Smooth muscle cell (in vitro differentiated cells): ENCODE measurements around the gene MGAT5. TPM values are rescaled to one million over a fixed set of nuclear protein-coding genes. Genes with fewer than 3 reads are reported as not detected.

Experiments used
- DNase-seq: peaks from one replicate; lab custom pipeline; 2025; ENCODE audit not compliant: unreplicated experiment; lab: John Stamatoyannopoulos, UW
- H2AFZ ChIP-seq: fragments of 200-600 bp; sonication (generic); 2 replicates; pipeline ENCODE4 v1.6.0; 2016; ENCODE audit warnings: antibody characterized with exemption, low read depth, mild to moderate bottlenecking
- H3F3A ChIP-seq: fragments of 200-600 bp; sonication (generic); 2 replicates; pipeline ENCODE4 v1.6.0; 2017; ENCODE audit warnings: antibody characterized with exemption, low read depth
- H3K27ac ChIP-seq: fragments of 200-600 bp; sonication (generic); 2 replicates; pipeline ENCODE4 v1.5.1; 2016; ENCODE audit warnings: low read depth, mild to moderate bottlenecking
- H3K27me3 ChIP-seq: fragments of 200-600 bp; sonication (generic); 2 replicates; pipeline ENCODE4 v1.6.1; 2016; ENCODE audit warnings: low read depth, mild to moderate bottlenecking
- H3K36me3 ChIP-seq: fragments of 200-600 bp; sonication (generic); 2 replicates; pipeline ENCODE4 v1.5.1; 2016; ENCODE audit warnings: low read depth
- H3K4me1 ChIP-seq: fragments of 200-600 bp; sonication (generic); 2 replicates; pipeline ENCODE4 v1.5.1; 2016; ENCODE audit warnings: low read depth
- H3K4me2 ChIP-seq: fragments of 200-600 bp; sonication (generic); 2 replicates; pipeline ENCODE4 v1.6.0; 2016; ENCODE audit warnings: mild to moderate bottlenecking
- H3K4me3 ChIP-seq: fragments of 200-600 bp; sonication (generic); 2 replicates; pipeline ENCODE4 v1.5.1; 2016; ENCODE audit warnings: mild to moderate bottlenecking
- H3K79me2 ChIP-seq: fragments of 200-600 bp; sonication (generic); 2 replicates; pipeline ENCODE4 v1.6.0; 2016; ENCODE audit warnings: low read depth, mild to moderate bottlenecking
- H3K9ac ChIP-seq: fragments of 200-600 bp; sonication (generic); 2 replicates; pipeline ENCODE4 v1.6.0; 2016; ENCODE audit warnings: low read depth
- H3K9me3 ChIP-seq: fragments of 200-600 bp; sonication (generic); replicated peaks from 2 replicates; pipeline ENCODE4 v1.5.1; 2016; ENCODE audit warnings: low read depth
- H4K20me1 ChIP-seq: fragments of 200-600 bp; sonication (generic); 2 replicates; pipeline ENCODE4 v1.6.0; 2016; ENCODE audit warnings: low read depth
- CTCF ChIP-seq: fragments of 200-600 bp; sonication (generic); IDR thresholded peaks from 2 replicates; pipeline ENCODE4 v1.5.1; 2017; ENCODE audit warnings: borderline replicate concordance, mild to moderate bottlenecking, antibody characterized with exemption; ENCODE audit not compliant: insufficient read depth, poor library complexity, severe bottlenecking
- WGBS: methylation state at CpG from one replicate; pipeline ENCODE4 v1.1.7; 2016; ENCODE audit warnings: low lambda C conversion rate; 5-methylcytosine and 5-hydroxymethylcytosine counted together
- polyA plus RNA-seq: library from polyadenylated mRNA; unstranded; fragments of >200 nt; fragmentation: Nextera tagmentation; extraction: Ambion mirVana; gene quantifications from 2 replicates; pipeline ENCODE4 v1.2.1, GENCODE V29; 2016
- total RNA-seq: library from RNA; depleted of rRNA; stranded (reverse); fragments of >200 nt; gene quantifications from 2 replicates; pipeline ENCODE4 v1.2.3, GENCODE V29; 2014

The MGAT5 gene
- total and polyA plus RNA-seq, 2 experiments from 2014 or later = 4.5 to 33.8 TPM

DNA sequence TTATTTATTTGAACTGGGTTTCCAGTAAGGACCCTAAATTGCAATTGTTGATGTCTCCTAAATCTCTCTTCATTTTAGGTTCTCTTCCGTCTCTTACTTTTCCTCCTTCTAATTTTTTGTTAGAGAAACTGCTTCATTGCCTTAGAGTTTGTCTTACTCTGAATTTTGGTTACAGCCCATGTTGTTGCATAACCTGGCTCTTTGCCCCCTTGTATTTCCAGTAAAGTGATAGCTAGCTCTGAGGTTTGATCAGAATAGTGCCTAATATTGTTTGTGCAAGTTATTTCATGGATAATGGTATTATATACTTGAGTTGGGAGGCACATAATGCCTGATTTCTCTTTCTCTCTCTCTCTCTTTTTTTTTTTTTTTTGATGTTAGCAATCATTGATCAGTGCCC lies 71.8 kb downstream of the MGAT5 start:
- Histone ChIP-seq H2AFZ (no peak overlapping the region), H3K27ac (no peak overlapping the region), H3K36me3 (no peaks in the 10 kb centered on the region), H3F3A (no peaks in the 10 kb centered on the region), H3K4me2 (no peak overlapping the region), H3K27me3 (no peaks in the 10 kb centered on the region), H3K4me1 (no peaks in the 10 kb centered on the region), H4K20me1 (peaks cover 2% of the 10 kb centered on the region), H3K4me3 (no peak overlapping the region), H3K79me2 (no peaks in the 10 kb centered on the region), H3K9me3 (no peaks in the 10 kb centered on the region), H3K9ac (no peak overlapping the region)
- no peak for TF ChIP-seq CTCF
- DNase-seq = no peak
- WGBS = 97% methylated on average over 1 of the region's 1 CpG

- Histone ChIP-seq H3K36me3 (no peaks in the 10 kb centered on the region), H3K4me3 (no peak overlapping the region), H2AFZ (no peak overlapping the region), H3K79me2 (no peaks in the 10 kb centered on the region), H3K9ac (no peak overlapping the region), H3K27ac (no peak overlapping the region), H4K20me1 (no peaks in the 10 kb centered on the region), H3F3A (no peaks in the 10 kb centered on the region), H3K27me3 (no peaks in the 10 kb centered on the region), H3K4me2 (no peak overlapping the region), H3K4me1 (no peaks in the 10 kb centered on the region), H3K9me3 (no peaks in the 10 kb centered on the region)
- DNase-seq = no peak
- 90% methylated on average over 2 of the region's 2 CpGs for WGBS
- TF ChIP-seq CTCF = no peak
Observed at GRCh38 chr2:134327367-134327766, 73.5 kb downstream of the MGAT5 start.

DNA sequence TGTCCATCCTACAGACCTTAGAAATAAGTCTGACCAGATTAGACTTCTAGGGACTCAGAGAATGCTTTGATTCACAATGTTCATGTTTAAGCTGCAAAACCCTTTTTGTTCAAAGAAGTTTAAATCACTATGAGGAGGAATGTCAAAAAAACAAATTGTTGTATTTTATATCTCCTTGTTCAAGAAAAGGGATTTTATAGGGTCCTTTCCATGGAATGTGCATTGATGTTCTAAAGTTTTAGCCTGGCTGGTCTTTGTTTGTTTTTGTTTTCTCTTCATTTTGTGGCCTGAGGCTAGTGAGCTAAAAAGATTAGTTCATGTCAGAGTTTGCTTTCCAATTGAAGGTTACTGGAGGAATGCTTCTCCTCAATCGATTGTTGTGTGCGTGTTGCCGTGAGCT lies 77.2 kb downstream of the MGAT5 start:
- Histone ChIP-seq H3K4me1 (no peaks in the 10 kb centered on the region), H3K27me3 (no peaks in the 10 kb centered on the region), H2AFZ (no peak overlapping the region), H4K20me1 (no peaks in the 10 kb centered on the region), H3K9me3 (no peaks in the 10 kb centered on the region), H3K4me3 (no peak overlapping the region), H3K36me3 (no peaks in the 10 kb centered on the region), H3K9ac (no peak overlapping the region), H3F3A (no peaks in the 10 kb centered on the region), H3K79me2 (no peaks in the 10 kb centered on the region), H3K4me2 (no peak overlapping the region), H3K27ac (no peak overlapping the region)
- no peak for DNase-seq
- TF ChIP-seq CTCF = no peak
- 60% methylated on average over 3 of the region's 3 CpGs for WGBS

GRCh38 chr2:134333646-134334189 lies 79.8 kb downstream of the MGAT5 start:
- H3K27me3 ChIP-seq = no peaks in the 10 kb centered on the region
- WGBS = 80% methylated on average over 3 of the region's 3 CpGs
- no peaks in the 10 kb centered on the region for H3K4me1 ChIP-seq
- H3K36me3 ChIP-seq = no peaks in the 10 kb centered on the region
- TF ChIP-seq CTCF = no peak
- H3K4me3 ChIP-seq = no peak overlapping the region
- H3K27ac ChIP-seq = no peak overlapping the region
- H4K20me1 ChIP-seq = no peaks in the 10 kb centered on the region
- no peaks in the 10 kb centered on the region for H3K79me2 ChIP-seq
- no peak overlapping the region for H3K4me2 ChIP-seq
- no peak for DNase-seq
- H2AFZ ChIP-seq = no peak overlapping the region
- no peaks in the 10 kb centered on the region for H3F3A ChIP-seq
- no peak overlapping the region for H3K9ac ChIP-seq
- H3K9me3 ChIP-seq = no peaks in the 10 kb centered on the region
